K562 (cell line): Measurements from ENCODE around the gene DEDD. TPM values are rescaled to one million over a fixed set of nuclear protein-coding genes. Genes with fewer than 3 reads are reported as not detected.

Source experiments
- AFF1 ChIP-seq, 2 experiments: fragments of 450-650 bp; IDR thresholded peaks; 2 replicates each; pipeline ENCODE4 v1.6.1; 2018; ENCODE audit warnings: mild to moderate bottlenecking in 2 of 2, low read depth in 1 of 2; ENCODE audit not compliant: partially characterized antibody in 2 of 2
- BRCA1 ChIP-seq, 2 experiments: fragments of 450-650 bp in 1 of 2; sonication (generic) in 1 of 2; formaldehyde crosslinking in 1 of 2; IDR thresholded peaks; 2 replicates each; pipeline versions ENCODE4 v1.5.0 to v1.6.1; 2017 to 2020; ENCODE audit warnings: mild to moderate bottlenecking in 1 of 2, missing genetic modification reagents in 1 of 2
- CHD2 ChIP-seq: IDR thresholded peaks from 2 replicates; pipeline ENCODE4 v1.6.1; 2011; ENCODE audit warnings: low read depth, low read length
- EP400 ChIP-seq: fragments of 450-650 bp; IDR thresholded peaks from 2 replicates; pipeline ENCODE4 v1.6.1; 2017; ENCODE audit warnings: antibody characterized with exemption, mild to moderate bottlenecking, moderate library complexity
- ETS2 ChIP-seq: IDR thresholded peaks from 2 replicates; pipeline ENCODE4 v1.6.1; 2016; ENCODE audit warnings: borderline replicate concordance, missing genetic modification characterization, mild to moderate bottlenecking, moderate library complexity, missing compliant biosample characterization; ENCODE audit not compliant: poor library complexity, severe bottlenecking
- GATAD2B ChIP-seq: fragments of 450-650 bp; IDR thresholded peaks from 2 replicates; pipeline ENCODE4 v1.6.1; 2017; ENCODE audit warnings: mild to moderate bottlenecking, borderline replicate concordance
- HDAC1 ChIP-seq, 2 experiments: fragments of 450-650 bp; IDR thresholded peaks; 2 replicates each; pipeline ENCODE4 v1.6.1; 2016 to 2017; ENCODE audit warnings: inconsistent platforms in 1 of 2, mild to moderate bottlenecking in 1 of 2, moderate library complexity in 1 of 2
- HNRNPLL ChIP-seq: fragments of 200-400 bp; formaldehyde crosslinking; IDR thresholded peaks from 2 replicates; pipeline ENCODE4 v1.6.1; 2017; ENCODE audit warnings: low read length, low read depth, mild to moderate bottlenecking; ENCODE audit not compliant: poor library complexity, severe bottlenecking
- HNRNPUL1 ChIP-seq: fragments of 200-400 bp; formaldehyde crosslinking; IDR thresholded peaks from 2 replicates; pipeline ENCODE4 v1.6.1; 2017; ENCODE audit warnings: low read length
- KDM1A ChIP-seq, 2 experiments: fragments of 450-650 bp; IDR thresholded peaks; 2 replicates each; pipeline ENCODE4 v1.6.1; 2016; ENCODE audit warnings: mild to moderate bottlenecking in 2 of 2
- KLF16 ChIP-seq: IDR thresholded peaks from 2 replicates; pipeline ENCODE4 v1.6.1; 2016; ENCODE audit warnings: antibody characterized with exemption
- MTA2 ChIP-seq: fragments of 450-650 bp; IDR thresholded peaks from 2 replicates; pipeline ENCODE4 v1.6.1; 2016; ENCODE audit warnings: low read depth
- MTA3 ChIP-seq: fragments of 450-650 bp; formaldehyde crosslinking; IDR thresholded peaks from 2 replicates; pipeline ENCODE4 v1.6.1; 2017; ENCODE audit warnings: mild to moderate bottlenecking, borderline replicate concordance
- SLC30A9 ChIP-seq: fragments of 250-450 bp; sonication (Bioruptor Pico); IDR thresholded peaks from 2 replicates; pipeline ENCODE4 v1.8.0; 2022; ENCODE audit warnings: mild to moderate bottlenecking, moderate library complexity
- SMAD2 ChIP-seq: fragments of 150-350 bp; IDR thresholded peaks from 2 replicates; pipeline ENCODE4 v1.6.1; 2014; ENCODE audit warnings: low read depth, mild to moderate bottlenecking, low read length
- TOE1 ChIP-seq, 2 experiments: fragments of 450-650 bp in 1 of 2; sonication (generic) in 1 of 2; formaldehyde crosslinking in 1 of 2; IDR thresholded peaks; 2 replicates each; pipeline versions ENCODE4 v1.7.1 to v1.8.0; 2016 to 2022; ENCODE audit warnings: borderline replicate concordance in 2 of 2, mild to moderate bottlenecking in 2 of 2, antibody characterized with exemption in 1 of 2, inconsistent platforms in 1 of 2, low read depth in 1 of 2, missing genetic modification reagents in 1 of 2, moderate library complexity in 1 of 2
- TRIM25 ChIP-seq: fragments of 450-650 bp; IDR thresholded peaks from 2 replicates; pipeline ENCODE4 v1.7.0; 2016; ENCODE audit warnings: borderline replicate concordance
- ZBTB1 ChIP-seq: sonication (generic); formaldehyde crosslinking; IDR thresholded peaks from 2 replicates; pipeline ENCODE4 v1.8.1; 2023; ENCODE audit warnings: missing genetic modification reagents, low read depth, mild to moderate bottlenecking, borderline replicate concordance
- ZEB2 ChIP-seq: fragments of 450-650 bp; IDR thresholded peaks from 2 replicates; pipeline ENCODE4 v1.6.1; 2016
- ZNF75A ChIP-seq: fragments of 450-650 bp; formaldehyde crosslinking; IDR thresholded peaks from 2 replicates; pipeline ENCODE4 v1.4.0; 2020; ENCODE audit warnings: mild to moderate bottlenecking
- ZNF79 ChIP-seq: fragments of 250-450 bp; sonication (Bioruptor Pico); IDR thresholded peaks from 2 replicates; pipeline ENCODE4 v1.4.0; 2020; ENCODE audit warnings: low read depth, mild to moderate bottlenecking, moderate library complexity
- polyA plus RNA-seq, 8 experiments: library from polyadenylated mRNA; depleted of rRNA in 4 of 8; stranded (reverse) in 5 of 8; unstranded in 3 of 8; fragments of >200 nt; fragmentation: Nextera tagmentation in 2 of 8; fragmentation: Illumina TruSeq in 1 of 8; extraction: Ambion mirVana in 2 of 8; extraction: Trizol in 1 of 8; gene quantifications; 2 replicates each; pipeline versions ENCODE4 v1.2.1 to v1.2.3, GENCODE V29; 2011 to 2014; ENCODE audit warnings: inconsistent platforms in 1 of 8, missing spikeins in 1 of 8
- total RNA-seq, 7 experiments: library from RNA; depleted of rRNA in 6 of 7; stranded (reverse); fragments of >200 nt in 6 of 7; fragmentation: Illumina TruSeq in 2 of 7; extraction: Trizol in 2 of 7; gene quantifications; 2 replicates each; pipeline versions ENCODE4 v1.2.1 to v1.2.3, GENCODE V29; 2011 to 2021; ENCODE audit warnings: low replicate concordance in 1 of 7

DEDD gene
- total and polyA plus RNA-seq, 9 of the 15 experiments (the other 6 are each of a cell fraction or from before 2014, with no cell fraction given) = 11.6 to 41.0 (median 16.8) TPM

DNA sequence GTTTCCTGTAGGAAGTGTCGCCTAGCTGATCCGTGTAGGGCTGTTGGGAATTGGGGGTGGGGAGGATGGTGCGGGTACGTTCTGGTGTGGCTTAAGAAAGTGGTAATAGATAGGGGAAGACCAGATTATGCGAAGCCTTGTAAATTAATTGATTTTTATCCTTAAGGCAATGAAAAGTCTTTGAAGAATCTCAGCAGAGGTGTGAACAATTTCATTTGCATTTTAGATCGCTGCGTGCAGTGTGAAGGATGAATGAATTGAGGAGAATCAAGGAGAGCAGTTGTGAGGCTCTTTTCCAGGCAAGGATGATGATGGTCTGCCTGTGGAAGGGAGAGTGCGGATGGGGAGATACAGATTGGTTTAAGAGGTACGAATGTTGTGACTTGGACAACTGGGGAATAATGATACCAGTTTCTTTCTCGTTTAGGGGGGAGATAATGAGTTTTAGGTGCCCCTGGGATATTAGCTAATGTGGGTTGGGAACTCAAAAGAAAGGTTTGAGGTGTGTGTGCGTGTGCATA, 813 bp upstream of the DEDD start (continued):
- TF ChIP-seq TOE1 (IDR thresholded peaks at IDR 0.05; ENCODE audit: borderline replicate concordance) (no peak), TOE1 (CRISPR knock-in tag; IDR thresholded peaks at IDR 0.05; ENCODE audit: borderline replicate concordance, low read depth) (0 out of 2 replicates have a peak, but pooled peaks have one; percentile 7), EP400 (peak; percentile 54; the same call in 1 of the 2 replicates), ZNF79 (CRISPR knock-in tag) (no peak), MTA2 (0 out of 2 replicates have a peak, but pooled peaks have one; percentile 2), ZNF75A (CRISPR knock-in tag) (no peak), ZBTB1 (CRISPR knock-in tag) (0 out of 2 replicates have a peak, but pooled peaks have one; percentile 10), MTA3 (0 out of 2 replicates have a peak, but pooled peaks have one; percentile 8), SLC30A9 (no peak), GATAD2B (peak; percentile 6; the same call in 1 of the 2 replicates), ZEB2 (peak; percentile 10; the same call in 1 of the 2 replicates), HDAC1 (IDR thresholded peaks at IDR 0.05) (0 out of 4 replicates have a peak, but pooled peaks of 1 of the 2 experiments have one; percentile 20), BRCA1 (IDR thresholded peaks at IDR 0.05) (no peak), BRCA1 (CRISPR knock-in tag; IDR thresholded peaks at IDR 0.05) (0 out of 2 replicates have a peak, but pooled peaks have one; percentile 34), ETS2 (tag) (no peak), TRIM25 (0 out of 2 replicates have a peak, but pooled peaks have one; percentile 55), HNRNPLL (peak; percentile 1), SMAD2 (no peak), CHD2 (0 out of 2 replicates have a peak, but pooled peaks have one; percentile 25), KLF16 (no peak), KDM1A (IDR thresholded peaks at IDR 0.05) (peak; percentile 34 to 54; a peak in 3 of 4 replicates), AFF1 (IDR thresholded peaks at IDR 0.05; ENCODE audit: low read depth in 1 of 2, partially characterized antibody in 2 of 2) (peak in 1 of 2 experiments; percentile 27), HNRNPUL1 (peak; percentile 14; the same call in 1 of the 2 replicates)
